Skin epidermis (tissue), 12 donors: Measurements from ENCODE around the gene MDH1B.

Experiments
- H3K27ac ChIP-seq, 21 experiments: fragments of 200-600 bp; sonication (generic) in 11 of 21; one replicate each; pipeline ENCODE4 v1.5.0; 2020; ENCODE audit warnings: mild to moderate bottlenecking in 3 of 21, inconsistent platforms in 2 of 21, moderate library complexity in 2 of 21
- H3K4me3 ChIP-seq, 7 experiments: fragments of 200-600 bp; sonication (generic) in 2 of 7; one replicate each; pipeline ENCODE4 v1.5.0; 2020; ENCODE audit warnings: inconsistent platforms in 2 of 7, mild to moderate bottlenecking in 2 of 7, moderate library complexity in 1 of 7

The MDH1B gene

GRCh38 chr2:206701952-206702605 is 63.0 kb downstream of the MDH1B start:
- H3K27ac ChIP-seq, result no peak overlapping the region
- no peak overlapping the region for H3K4me3 ChIP-seq

- H3K27ac ChIP-seq, result no peak overlapping the region
Measured at GRCh38 chr2:206700156-206700555, 65.0 kb downstream of the MDH1B start.

GRCh38 chr2:206698811-206699210 is 66.3 kb downstream of the MDH1B start:
- Histone ChIP-seq H3K4me3 (no peak overlapping the region), H3K27ac (no peak overlapping the region)

More at GRCh38 chr2:206700156-206700555, 65.0 kb downstream of the MDH1B start:
- no peak overlapping the region for H3K4me3 ChIP-seq

- no peak overlapping the region for H3K4me3 ChIP-seq
- no peak overlapping the region for H3K27ac ChIP-seq
Measured at GRCh38 chr2:206696910-206697309, 68.2 kb downstream of the MDH1B start.

- Histone ChIP-seq H3K4me3 (no peak overlapping the region), H3K27ac (no peak overlapping the region)
Measured at GRCh38 chr2:206693399-206694137, 71.6 kb downstream of the MDH1B start.

- no peak overlapping the region for H3K4me3 ChIP-seq
- no peak overlapping the region for H3K27ac ChIP-seq
Measured at GRCh38 chr2:206692971-206693370, 72.2 kb downstream of the MDH1B start.

GRCh38 chr2:206688990-206689389 is 76.1 kb downstream of the MDH1B start:
- Histone ChIP-seq H3K27ac (no peak overlapping the region), H3K4me3 (no peak overlapping the region)

- no peak overlapping the region for H3K4me3 ChIP-seq
- H3K27ac ChIP-seq, result no peak overlapping the region
Measured at GRCh38 chr2:206688453-206688852, 76.7 kb downstream of the MDH1B start.
